ENCODE results near the gene LRRC43.
A peak's percentile ranks its signal among the peaks of the same experiment; 100 is the strongest.

The LRRC43 gene

DNA sequence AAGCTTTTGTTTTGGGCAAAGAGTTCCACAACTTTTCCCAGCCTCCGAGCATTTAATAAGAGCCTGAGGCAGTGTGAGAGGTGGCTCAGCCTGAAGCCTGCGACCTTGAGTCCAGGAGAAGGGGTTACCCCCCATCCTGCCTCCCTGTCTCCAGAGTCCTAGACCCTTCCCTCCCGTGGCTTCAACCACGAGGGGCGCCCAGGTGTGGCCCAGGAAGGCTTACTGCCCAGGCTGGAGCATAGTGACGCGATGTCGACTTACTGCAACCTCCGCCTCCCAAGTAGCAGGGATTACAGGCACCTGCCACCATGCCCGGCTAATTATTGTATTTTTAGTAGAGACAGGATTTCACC lies 641 bp downstream of the LRRC43 start:
- peak overlapping the region; percentile 43 to 54 for H3K4me3 ChIP-seq (ENCODE audit: low read depth in 1 of 2, low read length in 2 of 2)
- H3K27me3 ChIP-seq (ENCODE audit: control insufficient read depth in 1 of 2, insufficient read depth in 2 of 2, low read length in 2 of 2): no peaks in the 10 kb centered on the region
- H3K9ac ChIP-seq (ENCODE audit: low read length): no peak overlapping the region
- H3K4me1 ChIP-seq (ENCODE audit: insufficient read depth, low read length): no peaks in the 10 kb centered on the region
- no peaks in the 10 kb centered on the region for H3K36me3 ChIP-seq (ENCODE audit: insufficient read depth, low read length)
- no peak overlapping the region for H3K27ac ChIP-seq (ENCODE audit: low read depth, low read length)
- no peaks in the 10 kb centered on the region for H3K9me3 ChIP-seq (ENCODE audit: low read length)

DNA sequence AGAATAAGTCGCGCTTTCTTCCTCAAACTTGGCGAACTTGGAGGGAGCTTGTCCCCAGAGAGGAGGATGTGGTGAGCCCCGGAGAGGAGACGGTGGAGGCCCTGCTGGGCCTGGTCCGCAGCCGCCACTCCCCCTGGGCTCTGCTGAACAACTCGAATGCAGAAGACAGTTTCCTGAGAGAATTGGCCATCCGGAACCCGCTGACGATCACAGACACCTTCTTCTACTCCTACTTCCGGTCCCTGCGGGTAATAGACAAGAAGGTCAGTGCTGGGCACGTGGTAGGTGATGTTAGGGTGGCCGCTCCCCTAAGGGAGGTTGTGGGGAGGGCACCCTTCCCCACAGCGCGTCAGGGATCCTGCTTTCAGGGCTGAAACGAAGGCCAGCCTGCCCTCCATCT lies 1.6 kb downstream of the LRRC43 start:
- no peak overlapping the region for H3K9ac ChIP-seq (ENCODE audit: low read length)
- no peaks in the 10 kb centered on the region for H3K36me3 ChIP-seq (ENCODE audit: insufficient read depth, low read length)
- H3K4me3 ChIP-seq (ENCODE audit: low read depth in 1 of 2, low read length in 2 of 2): no peak overlapping the region
- no peaks in the 10 kb centered on the region for H3K9me3 ChIP-seq (ENCODE audit: low read length)
- H3K27me3 ChIP-seq (ENCODE audit: control insufficient read depth in 1 of 2, insufficient read depth in 2 of 2, low read length in 2 of 2): no peaks in the 10 kb centered on the region
- H3K4me1 ChIP-seq (ENCODE audit: insufficient read depth, low read length): no peaks in the 10 kb centered on the region
- no peak overlapping the region for H3K27ac ChIP-seq (ENCODE audit: low read depth, low read length)

DNA sequence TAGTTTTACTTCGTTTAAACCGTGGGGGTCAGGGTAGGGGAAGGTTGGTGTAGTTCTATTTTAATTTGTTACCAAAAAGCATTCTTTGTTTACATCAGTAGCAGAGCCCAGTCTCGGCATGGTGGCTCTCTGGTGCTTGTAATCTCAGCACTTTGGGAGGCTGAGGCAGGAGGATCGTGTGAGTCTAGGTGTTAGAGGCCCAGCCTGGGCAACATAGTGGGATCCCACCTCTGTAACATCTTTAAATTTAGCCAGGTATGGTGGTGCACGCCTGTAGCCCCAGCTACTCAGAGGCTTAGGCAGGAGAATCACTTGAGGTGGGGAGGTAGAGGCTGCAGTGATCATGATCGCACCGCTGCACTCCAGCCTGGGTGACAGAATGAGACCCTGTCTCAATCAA lies 2.2 kb downstream of the LRRC43 start:
- Histone ChIP-seq H3K4me3 (ENCODE audit: low read depth in 1 of 2, low read length in 2 of 2) (no peak overlapping the region), H3K27me3 (ENCODE audit: control insufficient read depth in 1 of 2, insufficient read depth in 2 of 2, low read length in 2 of 2) (no peaks in the 10 kb centered on the region), H3K9ac (ENCODE audit: low read length) (no peak overlapping the region), H3K36me3 (ENCODE audit: insufficient read depth, low read length) (no peaks in the 10 kb centered on the region), H3K9me3 (ENCODE audit: low read length) (no peaks in the 10 kb centered on the region), H3K4me1 (ENCODE audit: insufficient read depth, low read length) (no peaks in the 10 kb centered on the region), H3K27ac (ENCODE audit: low read depth, low read length) (no peak overlapping the region)

DNA sequence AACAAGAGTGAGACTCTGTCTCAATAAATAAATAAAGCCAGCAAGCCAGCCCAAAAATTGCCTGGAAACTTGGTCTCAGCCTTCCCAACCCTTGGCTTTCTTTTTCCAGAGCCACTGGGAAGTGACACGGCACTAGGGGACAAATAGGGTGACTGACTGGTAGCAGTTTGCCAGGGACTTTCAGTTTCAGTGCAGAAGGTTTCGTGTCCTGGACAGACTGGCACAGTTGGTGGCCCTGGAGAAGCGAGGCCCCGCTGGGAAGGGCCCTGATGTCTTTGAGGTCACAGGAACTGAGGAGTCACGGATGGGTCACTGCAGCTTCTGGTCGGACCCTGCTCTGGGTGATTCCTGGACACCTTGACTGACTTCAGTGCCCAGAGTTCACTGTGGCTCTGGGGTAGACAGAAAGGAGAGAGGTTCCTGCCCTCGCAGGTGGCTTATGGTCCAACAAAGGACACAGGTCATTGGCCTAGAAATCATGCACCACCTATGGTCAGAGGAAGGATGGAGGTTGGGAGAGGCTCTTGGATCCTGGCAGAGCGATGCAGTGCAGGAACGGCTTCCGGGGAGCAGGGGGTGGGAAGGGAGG lies 2.7 kb downstream of the LRRC43 start:
- Histone ChIP-seq H3K4me3 (ENCODE audit: low read depth in 1 of 2, low read length in 2 of 2) (no peak overlapping the region), H3K27me3 (ENCODE audit: control insufficient read depth in 1 of 2, insufficient read depth in 2 of 2, low read length in 2 of 2) (no peaks in the 10 kb centered on the region), H3K4me1 (ENCODE audit: insufficient read depth, low read length) (no peaks in the 10 kb centered on the region), H3K27ac (ENCODE audit: low read depth, low read length) (no peak overlapping the region), H3K36me3 (ENCODE audit: insufficient read depth, low read length) (no peaks in the 10 kb centered on the region), H3K9me3 (ENCODE audit: low read length) (no peaks in the 10 kb centered on the region), H3K9ac (ENCODE audit: low read length) (no peak overlapping the region)

DNA sequence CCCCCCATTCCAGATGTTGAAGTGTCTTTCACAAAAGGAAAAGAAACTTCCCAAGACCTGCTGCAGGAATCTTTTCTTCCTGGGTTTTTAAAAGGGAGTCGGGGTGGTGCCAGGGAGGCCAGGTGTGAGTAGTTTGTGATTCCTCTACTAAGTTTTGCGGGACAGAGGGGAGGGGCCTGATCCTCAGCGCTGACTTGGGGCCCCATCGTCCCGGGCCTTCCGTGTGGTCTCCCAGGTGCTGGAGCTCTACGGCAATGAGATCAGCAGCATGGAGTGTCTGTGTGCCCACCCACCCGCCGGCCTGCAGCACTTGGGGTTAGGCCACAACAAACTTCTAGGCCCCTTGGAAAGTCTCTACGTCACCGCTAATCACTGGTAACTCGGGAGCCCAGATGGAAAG lies 4.5 kb downstream of the LRRC43 start:
- Histone ChIP-seq H3K4me1 (ENCODE audit: insufficient read depth, low read length) (no peaks in the 10 kb centered on the region), H3K4me3 (ENCODE audit: low read depth in 1 of 2, low read length in 2 of 2) (no peak overlapping the region), H3K9me3 (ENCODE audit: low read length) (no peaks in the 10 kb centered on the region), H3K36me3 (ENCODE audit: insufficient read depth, low read length) (no peaks in the 10 kb centered on the region), H3K27me3 (ENCODE audit: control insufficient read depth in 1 of 2, insufficient read depth in 2 of 2, low read length in 2 of 2) (no peaks in the 10 kb centered on the region), H3K27ac (ENCODE audit: low read depth, low read length) (no peak overlapping the region), H3K9ac (ENCODE audit: low read length) (no peak overlapping the region)

DNA sequence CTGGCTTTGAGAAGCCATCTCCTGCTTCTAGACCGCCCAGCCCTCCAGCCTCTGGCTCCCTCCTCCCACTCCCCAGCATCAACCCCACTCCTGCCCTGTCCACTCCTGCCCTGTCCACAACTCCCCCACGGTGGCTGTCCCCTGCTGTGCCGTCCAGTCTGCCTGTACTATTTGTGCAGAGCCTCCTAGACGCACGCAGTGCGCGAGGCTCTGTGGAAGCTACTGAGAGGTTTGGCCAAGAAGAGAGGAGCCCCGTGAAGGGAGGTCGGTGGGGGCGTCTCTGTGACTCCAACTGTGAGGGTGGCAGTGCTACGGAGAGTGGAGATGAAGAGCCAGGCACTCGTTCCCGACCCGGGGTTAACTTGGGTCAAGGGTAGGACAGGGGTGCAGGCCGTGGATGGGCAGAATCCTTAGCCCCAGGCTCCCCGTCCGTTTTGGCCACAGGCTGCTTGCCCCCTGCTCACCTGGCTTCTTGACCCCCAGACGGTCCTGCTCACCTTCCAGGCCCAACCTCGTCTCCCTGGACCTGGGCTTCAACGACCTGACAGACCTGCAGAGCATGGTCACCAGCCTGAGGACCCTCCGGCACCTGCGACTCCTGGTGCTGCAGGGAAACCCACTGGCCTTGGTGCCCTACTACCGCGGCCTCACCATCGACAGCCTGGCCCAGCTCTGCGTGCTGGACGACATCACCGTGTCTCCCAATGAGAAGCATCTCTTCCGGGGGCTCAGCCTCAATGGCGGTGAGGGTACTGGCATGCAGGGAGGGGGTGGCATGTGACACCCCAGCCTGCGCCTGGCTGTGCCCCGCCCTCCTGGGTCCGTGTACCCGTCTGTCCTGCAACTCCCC lies 6.9 kb downstream of the LRRC43 start:
- Histone ChIP-seq H3K27ac (ENCODE audit: low read depth, low read length) (no peak overlapping the region), H3K27me3 (ENCODE audit: control insufficient read depth in 1 of 2, insufficient read depth in 2 of 2, low read length in 2 of 2) (no peaks in the 10 kb centered on the region), H3K4me1 (ENCODE audit: insufficient read depth, low read length) (no peaks in the 10 kb centered on the region), H3K9me3 (ENCODE audit: low read length) (no peaks in the 10 kb centered on the region), H3K9ac (ENCODE audit: low read length) (no peak overlapping the region), H3K4me3 (ENCODE audit: low read depth in 1 of 2, low read length in 2 of 2) (no peak overlapping the region), H3K36me3 (ENCODE audit: insufficient read depth, low read length) (no peaks in the 10 kb centered on the region)

DNA sequence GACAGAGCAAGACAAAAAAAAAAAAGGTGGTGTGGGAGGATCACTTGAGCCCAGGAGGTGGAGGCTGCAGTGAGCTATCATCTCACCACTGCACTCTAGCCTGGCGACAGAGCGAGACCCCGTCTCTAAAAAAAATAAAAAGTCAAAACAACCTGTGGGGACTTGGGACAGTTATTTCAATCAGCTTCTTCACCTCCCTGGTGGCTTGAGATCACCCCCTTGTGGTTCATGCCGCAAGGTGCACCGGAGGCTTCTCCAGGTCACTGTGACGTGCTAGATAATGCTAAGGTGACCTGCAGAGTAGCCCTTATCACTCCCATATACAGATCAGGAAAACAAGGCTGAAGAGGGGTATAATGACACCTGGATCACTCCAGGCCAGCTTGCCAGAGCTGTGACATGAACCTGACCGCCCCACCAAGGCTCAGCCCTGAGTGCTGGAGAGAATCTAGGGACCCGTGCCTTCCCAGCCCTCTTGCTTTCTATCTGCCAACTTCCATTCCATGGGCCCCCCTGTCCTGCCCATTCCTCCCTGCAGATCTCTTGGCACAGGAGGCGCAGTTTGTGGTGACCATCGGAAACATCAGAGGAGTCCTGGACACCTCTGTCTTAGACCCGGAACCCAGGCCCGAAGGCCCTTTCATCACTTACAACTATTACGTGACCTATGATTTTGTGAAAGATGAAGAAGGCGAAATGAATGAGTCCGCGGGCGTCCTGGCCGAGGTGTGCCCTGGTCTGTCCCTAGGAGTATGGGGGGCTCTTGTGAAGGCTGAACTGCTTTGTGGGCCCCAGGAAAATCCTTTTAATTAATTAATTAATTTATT lies 8.1 kb downstream of the LRRC43 start:
- Histone ChIP-seq H3K27me3 (ENCODE audit: control insufficient read depth in 1 of 2, insufficient read depth in 2 of 2, low read length in 2 of 2) (no peaks in the 10 kb centered on the region), H3K36me3 (ENCODE audit: insufficient read depth, low read length) (no peaks in the 10 kb centered on the region), H3K9me3 (ENCODE audit: low read length) (no peaks in the 10 kb centered on the region), H3K27ac (ENCODE audit: low read depth, low read length) (no peak overlapping the region), H3K4me1 (ENCODE audit: insufficient read depth, low read length) (no peaks in the 10 kb centered on the region), H3K9ac (ENCODE audit: low read length) (no peak overlapping the region), H3K4me3 (ENCODE audit: low read depth in 1 of 2, low read length in 2 of 2) (no peak overlapping the region)

DNA sequence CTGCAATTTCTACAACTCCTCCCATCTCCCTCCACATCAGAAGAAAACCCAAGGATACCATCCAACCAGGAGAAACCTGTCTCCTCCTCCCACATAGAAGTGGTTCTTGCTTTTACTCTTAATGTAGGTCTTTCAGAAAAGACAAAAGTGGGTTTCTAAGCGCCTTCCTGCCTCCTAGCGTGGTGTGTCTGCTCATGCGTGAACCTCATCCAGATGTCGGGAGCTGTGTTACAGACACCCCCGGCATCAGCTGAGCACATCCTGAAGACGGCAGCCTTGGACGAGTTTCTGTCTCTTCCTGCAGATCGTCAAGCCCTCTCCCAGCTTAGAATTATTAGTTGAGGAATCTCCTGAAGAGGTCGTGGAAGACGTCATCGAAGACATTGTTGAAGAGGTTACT lies 9.5 kb downstream of the LRRC43 start:
- H3K4me1 ChIP-seq (ENCODE audit: insufficient read depth, low read length): no peaks in the 10 kb centered on the region
- H3K27ac ChIP-seq (ENCODE audit: low read depth, low read length): no peak overlapping the region
- H3K9ac ChIP-seq (ENCODE audit: low read length): no peak overlapping the region
- no peaks in the 10 kb centered on the region for H3K9me3 ChIP-seq (ENCODE audit: low read length)
- H3K27me3 ChIP-seq (ENCODE audit: control insufficient read depth in 1 of 2, insufficient read depth in 2 of 2, low read length in 2 of 2): no peaks in the 10 kb centered on the region
- no peak overlapping the region for H3K4me3 ChIP-seq (ENCODE audit: low read depth in 1 of 2, low read length in 2 of 2)
- H3K36me3 ChIP-seq (ENCODE audit: insufficient read depth, low read length): no peaks in the 10 kb centered on the region

DNA sequence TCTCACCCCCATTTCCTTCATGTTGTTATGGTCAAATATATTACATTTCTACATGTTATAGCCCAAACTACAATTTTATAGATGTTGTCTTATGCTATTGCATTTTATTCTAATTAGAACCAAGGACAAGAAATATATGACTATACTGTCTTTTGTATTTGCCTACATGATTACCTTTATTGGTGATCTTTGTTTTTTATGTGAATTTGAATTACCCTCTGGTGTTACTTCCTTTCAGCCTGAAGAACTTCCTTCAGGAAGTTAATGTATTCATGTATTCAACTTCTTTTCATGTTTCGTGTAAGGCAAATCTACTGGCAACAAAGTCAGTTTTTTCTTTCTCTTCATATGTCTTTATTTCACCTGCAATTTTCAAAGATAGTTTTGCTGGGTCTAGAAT lies 11.9 kb downstream of the LRRC43 start:
- Histone ChIP-seq H3K36me3 (ENCODE audit: insufficient read depth, low read length) (no peaks in the 10 kb centered on the region), H3K27me3 (ENCODE audit: control insufficient read depth in 1 of 2, insufficient read depth in 2 of 2, low read length in 2 of 2) (peaks cover 0 to 1% of the 10 kb centered on the region in 2 donors), H3K4me1 (ENCODE audit: insufficient read depth, low read length) (no peaks in the 10 kb centered on the region), H3K27ac (ENCODE audit: low read depth, low read length) (no peak overlapping the region), H3K4me3 (ENCODE audit: low read depth in 1 of 2, low read length in 2 of 2) (no peak overlapping the region), H3K9me3 (ENCODE audit: low read length) (no peaks in the 10 kb centered on the region), H3K9ac (ENCODE audit: low read length) (no peak overlapping the region)

DNA sequence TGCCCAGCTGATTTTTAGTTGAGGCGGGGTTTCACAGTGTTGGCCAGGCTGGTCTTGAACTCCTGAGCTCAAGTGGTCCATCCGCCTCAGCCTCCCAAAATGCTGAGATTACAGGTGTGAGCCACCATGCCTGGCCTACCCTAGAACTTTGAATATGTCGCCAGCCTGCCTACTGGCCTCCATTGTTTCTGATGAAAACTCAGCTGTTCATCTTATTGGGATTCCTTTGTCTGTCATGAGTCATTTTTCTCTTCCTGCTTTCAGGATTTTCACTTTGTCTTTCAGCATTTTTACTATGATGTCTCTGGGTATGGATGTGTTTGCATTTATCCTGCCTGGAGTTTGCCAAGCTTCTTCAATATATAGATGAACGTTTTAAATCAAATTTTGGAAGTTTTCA lies 12.5 kb downstream of the LRRC43 start:
- no peaks in the 10 kb centered on the region for H3K4me1 ChIP-seq (ENCODE audit: insufficient read depth, low read length)
- peaks cover 3 to 7% of the 10 kb centered on the region in 2 donors for H3K27me3 ChIP-seq (ENCODE audit: control insufficient read depth in 1 of 2, insufficient read depth in 2 of 2, low read length in 2 of 2)
- H3K4me3 ChIP-seq (ENCODE audit: low read depth in 1 of 2, low read length in 2 of 2): no peak overlapping the region
- no peaks in the 10 kb centered on the region for H3K9me3 ChIP-seq (ENCODE audit: low read length)
- no peak overlapping the region for H3K27ac ChIP-seq (ENCODE audit: low read depth, low read length)
- no peaks in the 10 kb centered on the region for H3K36me3 ChIP-seq (ENCODE audit: insufficient read depth, low read length)
- no peak overlapping the region for H3K9ac ChIP-seq (ENCODE audit: low read length)

DNA sequence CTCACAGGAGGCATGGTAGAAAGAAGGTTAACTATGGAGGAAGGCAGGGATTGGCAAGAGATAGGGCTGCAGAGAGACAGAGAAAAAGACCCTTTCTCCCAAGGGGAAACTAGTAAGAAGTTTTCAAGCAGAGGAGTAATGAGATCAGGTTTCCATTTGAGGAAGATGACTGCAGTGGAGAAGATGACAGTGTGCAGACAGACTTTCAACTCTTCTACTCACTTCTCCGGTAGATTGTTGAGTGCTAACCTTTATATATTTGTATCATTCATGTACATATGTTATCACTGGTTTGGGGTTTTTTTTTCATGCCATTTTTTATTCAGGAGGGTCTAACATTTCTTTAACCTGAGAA lies 14.7 kb downstream of the LRRC43 start:
- Histone ChIP-seq H3K36me3 (ENCODE audit: insufficient read depth, low read length) (no peaks in the 10 kb centered on the region), H3K9me3 (ENCODE audit: low read length) (no peaks in the 10 kb centered on the region), H3K4me3 (ENCODE audit: low read depth in 1 of 2, low read length in 2 of 2) (no peak overlapping the region), H3K4me1 (ENCODE audit: insufficient read depth, low read length) (no peaks in the 10 kb centered on the region), H3K9ac (ENCODE audit: low read length) (no peak overlapping the region), H3K27ac (ENCODE audit: low read depth, low read length) (no peak overlapping the region), H3K27me3 (ENCODE audit: control insufficient read depth in 1 of 2, insufficient read depth in 2 of 2, low read length in 2 of 2) (peaks cover 19 to 24% of the 10 kb centered on the region in 2 donors)

Measured in muscle layer of colon (tissue), 2 donors.